HG03378 (cell line): ENCODE data around the gene CDC37L1.

Experiments used
- ATAC-seq: cut with Tn5 transposase; IDR thresholded peaks from one replicate; pipeline ENCODE4 v1.9.1; 2021; ENCODE audit warnings: mild to moderate bottlenecking, moderate library complexity; ENCODE audit not compliant: unreplicated experiment

Gene CDC37L1

DNA sequence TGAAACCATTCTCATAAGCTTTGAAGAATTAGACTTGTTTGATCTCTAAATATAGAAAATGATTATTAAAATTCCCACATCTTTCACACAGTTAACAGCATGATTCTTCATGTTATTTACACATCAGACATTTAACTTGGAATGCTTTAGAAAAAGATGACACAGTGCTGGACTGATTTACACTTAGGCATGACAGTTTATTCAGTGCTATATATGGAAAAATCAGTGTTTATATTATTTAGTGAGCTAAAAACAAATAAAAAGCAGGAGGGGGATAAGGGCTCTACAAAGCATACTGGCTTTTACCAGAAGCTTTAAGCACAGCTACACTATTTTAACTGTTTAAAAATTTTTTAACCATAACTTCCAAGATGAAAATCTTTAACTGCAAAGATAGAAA, 30.0 kb downstream of the CDC37L1 start:
- no peak for ATAC-seq

DNA sequence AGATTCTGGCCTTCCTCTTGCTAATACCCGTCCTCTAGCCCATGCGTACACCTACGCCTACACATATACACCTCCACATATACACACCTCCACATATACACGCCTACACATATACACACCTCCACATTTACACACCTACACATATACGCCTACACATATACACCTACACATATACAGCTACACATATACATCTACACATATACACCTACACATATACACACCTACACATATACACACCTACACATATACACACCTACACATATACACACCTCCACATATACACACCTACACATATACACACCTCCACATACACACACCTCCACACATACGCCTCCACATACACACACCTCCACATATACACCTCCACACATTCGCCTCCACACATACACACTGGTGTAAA, 34.5 kb downstream of the CDC37L1 start:
- no peak for ATAC-seq

DNA sequence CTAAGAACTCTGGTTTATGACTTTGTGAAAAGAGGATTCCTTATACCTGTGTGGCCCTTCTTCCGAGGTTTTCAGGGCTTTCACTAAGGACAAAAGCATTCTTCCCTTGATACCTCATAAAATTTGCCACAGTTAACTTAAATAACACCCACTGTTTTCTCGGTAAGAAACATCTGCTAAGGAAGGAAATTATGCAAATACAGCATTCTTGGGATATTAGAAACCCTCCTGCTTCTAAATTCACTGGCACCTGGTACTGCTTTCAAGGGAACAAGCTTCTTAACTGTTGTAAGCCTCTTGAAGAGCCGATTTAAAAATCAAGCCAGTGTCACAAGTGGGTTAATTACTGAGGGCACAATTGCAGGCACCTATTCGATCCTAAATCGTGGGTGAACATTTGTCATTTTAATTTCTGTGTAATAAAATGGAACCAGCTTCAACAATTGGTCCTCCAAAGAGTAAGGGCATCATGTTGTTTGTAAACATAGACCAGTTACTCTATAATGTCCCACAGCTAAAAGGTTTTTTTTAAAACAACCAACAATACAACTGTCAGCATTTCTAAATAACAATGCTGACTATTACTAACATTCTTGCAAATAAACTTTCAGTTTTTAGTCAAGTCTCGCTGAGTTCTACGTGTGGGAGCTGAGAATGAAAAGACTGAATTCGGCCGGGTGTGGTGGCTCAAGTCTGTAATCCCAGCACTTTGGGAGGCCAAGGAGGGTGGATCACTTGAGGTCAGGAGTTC, 35.1 kb downstream of the CDC37L1 start:
- ATAC-seq, result no peak

DNA sequence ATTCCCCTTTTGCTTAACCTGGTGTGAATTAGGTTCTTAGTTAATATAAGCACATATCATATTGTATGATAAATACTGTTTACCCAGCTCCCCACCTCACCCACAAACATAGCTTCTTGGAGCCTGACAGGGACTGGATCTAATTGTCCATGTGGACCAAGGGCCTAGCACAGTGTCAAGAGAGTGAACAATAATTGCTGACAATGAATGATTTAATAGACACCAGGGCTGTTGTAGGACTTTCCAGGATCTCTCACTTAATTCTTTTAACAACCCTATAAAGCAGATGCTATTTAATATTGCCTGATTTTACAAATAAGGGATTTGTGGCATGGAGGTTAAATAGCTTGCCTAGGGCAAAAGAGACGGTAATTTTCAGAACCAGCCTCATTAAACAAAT, 36.8 kb downstream of the CDC37L1 start:
- ATAC-seq, result no peak

DNA sequence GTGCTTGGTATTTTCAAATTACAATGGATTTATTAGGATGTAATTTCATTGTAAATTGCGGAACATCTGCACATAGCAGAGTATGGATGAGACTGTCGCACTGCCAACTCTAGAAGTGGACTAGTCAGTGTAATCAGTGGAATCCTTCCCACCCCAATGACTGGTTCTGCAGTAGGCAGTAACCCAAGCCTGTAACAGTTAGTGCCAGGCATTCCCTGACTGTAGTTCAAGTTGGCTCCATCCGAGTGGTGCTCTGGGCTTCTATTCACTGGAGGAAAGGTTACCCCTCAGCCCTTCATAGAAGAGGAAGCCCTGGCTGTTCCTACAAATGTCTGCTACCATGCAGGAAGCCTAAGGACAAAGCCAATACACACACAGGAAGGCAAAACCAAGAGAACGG, 38.4 kb downstream of the CDC37L1 start:
- ATAC-seq, result no peak

DNA sequence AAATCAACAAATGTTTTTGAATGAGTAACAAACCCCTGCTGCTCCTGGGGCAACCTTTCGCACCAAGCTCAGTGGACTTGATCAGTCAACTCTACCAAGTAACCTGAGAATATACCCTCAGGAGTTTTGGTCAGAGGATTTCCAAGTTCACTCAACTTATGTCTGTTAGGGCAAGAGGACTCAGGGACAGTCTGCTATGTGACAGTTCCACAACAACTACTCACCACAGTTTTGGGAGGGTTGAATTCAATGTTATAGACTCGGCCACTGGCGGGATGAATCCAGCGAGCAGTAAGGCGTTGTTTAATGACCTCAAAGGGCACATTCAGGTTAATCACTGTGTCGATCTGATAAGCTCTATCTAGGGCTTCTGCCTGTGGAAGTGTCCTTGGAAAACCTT, 39.5 kb downstream of the CDC37L1 start:
- ATAC-seq, result no peak

DNA sequence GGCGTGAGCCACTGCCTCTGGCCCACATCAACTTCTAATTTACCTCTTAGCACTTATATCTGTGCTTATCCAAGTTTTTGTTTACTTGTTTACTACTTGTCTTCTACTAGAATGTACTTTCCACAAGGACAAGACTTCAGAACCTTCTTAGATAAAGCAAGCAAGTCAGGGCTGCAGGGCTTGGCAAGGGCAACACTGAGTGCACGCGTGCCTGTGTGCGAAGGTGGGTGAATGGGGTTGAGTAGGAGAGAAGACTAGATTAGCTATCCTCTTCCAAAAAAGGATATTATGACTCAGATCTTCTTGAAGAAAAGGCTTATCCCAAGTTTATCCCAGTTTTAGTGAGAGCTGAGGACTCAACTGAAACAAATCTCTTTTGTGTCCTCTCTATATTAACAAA, 42.4 kb downstream of the CDC37L1 start:
- ATAC-seq, result no peak

DNA sequence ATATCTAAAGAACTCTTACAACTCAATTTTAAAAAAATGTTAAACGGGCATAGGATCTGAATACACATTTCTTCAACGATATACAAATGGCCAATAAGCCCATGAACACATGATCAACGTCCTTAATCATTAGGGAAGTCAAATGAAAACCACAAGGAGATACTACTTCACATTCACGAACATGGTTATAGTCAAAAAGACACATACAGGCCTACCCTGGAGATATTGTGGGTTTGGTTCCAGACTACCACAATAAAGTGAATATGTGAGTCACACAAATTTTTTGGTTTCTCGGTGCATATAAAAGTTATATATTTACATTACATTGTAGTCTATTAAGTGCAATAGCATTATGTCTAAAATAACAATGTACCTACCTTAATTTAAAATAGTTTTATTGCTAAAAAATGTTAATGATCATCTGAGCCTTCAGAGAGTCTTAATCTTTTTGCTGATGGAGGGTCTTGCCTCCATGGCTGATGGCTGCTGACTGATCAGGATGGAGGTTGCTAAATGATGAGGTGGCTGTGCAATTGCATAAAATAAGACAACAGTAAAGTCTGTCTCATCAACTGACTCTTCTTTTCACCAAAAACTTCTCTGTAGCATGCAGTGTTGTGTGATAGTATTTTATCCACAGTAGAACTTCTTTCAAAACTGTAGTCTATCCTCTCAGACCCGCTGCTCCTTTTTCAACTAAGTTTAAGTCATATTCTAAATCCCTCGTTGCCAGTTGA, 46.5 kb downstream of the CDC37L1 start:
- no peak for ATAC-seq

DNA sequence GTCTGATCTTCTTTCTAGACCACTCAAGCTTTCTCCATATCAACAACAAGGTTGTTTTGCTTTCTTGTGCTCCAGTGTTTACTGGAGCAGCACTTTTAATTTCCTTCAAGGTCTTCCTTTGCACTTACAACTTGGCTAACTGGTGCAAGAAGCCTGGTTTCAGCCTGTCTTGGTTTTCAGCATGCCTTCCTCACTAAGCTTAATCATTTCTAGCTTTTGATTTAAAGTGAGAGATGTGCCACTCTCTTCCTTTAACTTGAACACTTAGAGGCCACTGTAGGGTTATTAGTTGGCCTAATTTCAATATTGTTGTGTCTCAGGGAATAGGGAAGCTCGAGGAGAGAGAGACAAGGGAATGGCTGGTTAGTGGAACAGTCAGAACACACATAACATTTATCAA, 48.2 kb downstream of the CDC37L1 start:
- ATAC-seq, result no peak

DNA sequence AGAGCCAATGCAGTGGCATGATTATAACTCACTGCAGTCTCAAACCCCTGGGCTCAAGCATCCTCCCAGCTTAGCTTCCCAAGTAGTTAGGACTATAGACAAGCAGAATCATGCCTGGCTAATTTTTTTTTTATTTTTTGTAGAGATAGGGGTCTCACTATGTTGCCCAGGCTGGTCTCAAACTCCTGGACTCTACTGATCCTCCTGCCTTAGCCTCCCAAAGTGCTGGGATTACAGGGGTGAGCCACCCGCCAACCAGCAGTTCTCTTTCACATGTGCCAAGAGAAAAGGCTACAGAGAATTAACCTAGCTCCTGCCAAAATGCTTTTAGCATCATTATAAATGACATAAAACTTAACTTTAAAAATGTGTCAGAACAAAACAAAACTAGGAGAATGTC, 53.5 kb downstream of the CDC37L1 start:
- no peak for ATAC-seq

DNA sequence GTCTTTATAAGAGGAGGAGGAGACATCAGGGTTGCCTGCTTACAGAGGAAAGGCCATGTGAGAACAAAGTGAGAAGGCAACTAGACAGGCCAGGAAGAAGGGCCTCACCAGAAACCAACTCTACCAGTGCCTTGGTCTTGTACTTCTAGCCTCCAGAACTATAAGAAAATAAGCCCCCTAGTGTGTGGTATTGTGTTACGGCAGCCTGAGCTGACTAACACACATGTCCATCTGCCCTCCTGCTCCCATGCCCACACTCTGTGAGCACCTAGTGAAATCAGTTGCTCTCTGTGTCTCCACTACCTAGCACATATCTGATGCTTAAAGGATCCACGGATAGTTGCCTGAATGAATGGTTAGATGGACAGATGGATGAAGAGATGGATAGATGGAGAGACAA, 54.8 kb downstream of the CDC37L1 start:
- ATAC-seq, result no peak

DNA sequence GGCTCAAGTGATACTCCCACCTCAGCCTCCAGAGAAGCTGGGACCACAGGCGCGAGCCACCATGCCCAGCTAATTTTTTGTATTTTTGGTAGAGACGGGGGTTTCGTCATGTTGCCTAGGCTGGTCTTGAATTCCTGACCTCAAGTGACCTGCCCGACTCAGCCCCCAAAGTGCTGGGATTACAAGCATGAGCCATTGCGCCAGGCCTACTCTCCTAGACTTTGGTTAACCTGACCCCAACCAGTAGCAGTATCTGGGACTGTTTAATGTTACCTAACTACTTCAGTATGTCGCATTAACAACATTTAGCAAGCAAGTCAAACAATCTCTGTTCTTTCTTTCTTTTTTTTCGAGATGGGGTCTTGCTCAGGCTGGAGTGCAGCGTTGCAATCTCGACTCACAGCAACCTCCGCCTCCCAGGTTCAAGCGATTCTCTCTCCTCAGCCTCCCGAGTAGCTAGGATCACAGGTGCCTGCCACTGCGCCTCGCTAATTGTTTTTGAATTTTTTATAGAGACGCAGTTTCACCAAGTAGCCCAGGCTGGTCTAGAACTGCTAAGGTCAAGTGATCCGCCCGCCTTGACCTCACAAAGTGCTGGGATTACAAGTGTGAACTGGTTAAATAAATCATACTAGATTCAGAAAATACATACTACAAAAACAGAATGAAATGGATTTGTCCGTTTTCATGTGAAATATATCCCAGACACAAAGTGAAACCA, 59.7 kb downstream of the CDC37L1 start:
- ATAC-seq, result no peak

DNA sequence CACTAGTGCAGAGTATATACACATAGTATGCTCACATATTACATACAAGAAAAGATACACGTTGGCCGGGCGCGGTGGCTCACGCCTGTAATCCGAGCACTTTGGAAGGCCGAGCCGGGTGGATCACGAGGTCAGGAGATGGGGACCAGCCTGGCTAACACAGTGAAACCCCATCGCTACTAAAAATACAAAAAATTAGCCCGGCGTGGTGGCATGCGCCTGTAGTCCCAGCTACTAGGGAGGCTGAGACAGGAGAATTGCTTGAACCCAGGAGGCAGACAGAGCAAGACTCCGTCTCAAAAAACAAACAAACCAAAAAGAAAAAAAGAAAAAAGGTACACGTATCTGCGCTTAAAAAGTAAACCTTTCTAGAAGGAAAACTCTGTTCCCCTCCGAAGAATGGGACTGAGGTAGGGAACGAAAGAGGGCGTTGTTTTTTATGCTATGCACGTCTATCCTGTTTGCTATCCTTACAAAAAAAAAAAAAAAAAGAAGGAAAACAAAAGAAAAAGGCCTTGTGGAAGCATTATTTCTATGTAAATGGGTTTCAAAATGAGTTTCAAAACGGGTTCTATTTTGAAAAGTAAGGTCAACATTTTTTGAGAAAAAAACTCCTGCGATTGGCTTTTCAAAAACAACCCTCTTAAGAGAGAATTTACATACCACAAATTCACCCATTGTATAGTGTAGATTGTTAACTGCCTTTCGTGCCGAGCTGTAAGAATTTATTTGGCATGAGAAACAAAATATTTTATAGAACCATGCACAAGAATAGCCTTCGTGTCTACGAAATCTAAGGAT, 60.4 kb downstream of the CDC37L1 start:
- ATAC-seq, result no peak

DNA sequence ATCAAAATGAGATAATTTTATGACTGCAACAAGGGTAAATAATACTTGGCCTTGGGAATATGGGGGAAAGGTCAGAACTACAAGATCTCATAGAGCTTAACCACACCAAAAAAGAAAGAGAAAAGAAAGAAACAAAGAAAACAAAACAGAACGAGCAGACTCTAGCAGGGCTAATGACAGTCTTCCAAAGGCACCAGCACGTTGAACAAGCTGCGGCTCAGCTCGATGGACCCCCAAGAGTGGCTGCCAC, 60.9 kb downstream of the CDC37L1 start:
- ATAC-seq, result no peak

DNA sequence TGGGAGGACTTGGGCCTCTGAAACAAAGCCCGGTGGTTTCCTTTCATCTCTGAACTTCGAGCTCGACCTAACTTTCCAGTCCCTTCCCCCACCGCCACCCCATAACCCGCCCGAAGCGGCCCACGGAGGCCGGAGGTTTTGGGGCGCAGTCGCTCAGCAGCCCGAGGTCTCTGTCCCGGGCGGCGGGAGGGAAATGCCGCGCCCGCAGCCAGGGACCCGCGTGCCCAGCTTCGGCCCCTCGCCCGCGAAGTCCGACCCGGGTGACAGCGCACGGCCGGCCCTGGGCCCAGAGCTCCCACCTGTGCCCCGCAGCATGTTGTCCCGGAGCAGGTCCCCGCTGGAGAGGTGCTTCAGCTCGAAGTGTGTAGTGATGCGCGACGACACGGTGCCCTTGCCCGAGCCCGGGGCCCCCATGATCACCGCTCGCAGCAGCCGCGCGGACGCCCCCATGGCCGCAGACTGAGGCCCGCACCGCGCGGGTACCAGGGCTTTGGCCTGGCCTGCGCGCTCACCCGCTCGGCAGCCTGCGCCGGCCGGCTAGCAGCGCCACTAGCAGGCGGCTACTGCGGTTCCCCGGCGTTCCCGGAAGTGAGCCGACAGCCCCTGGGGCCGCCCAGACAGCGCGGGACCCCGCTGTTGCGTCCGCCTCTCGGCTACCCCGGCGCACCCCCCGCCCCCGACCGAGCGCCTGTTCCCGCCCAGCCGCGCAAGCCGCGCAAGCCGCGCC, 61.4 kb downstream of the CDC37L1 start, which contains the start of gene AK3:
TSS of gene AK3 (minus strand) at position 565 of the 727 bp plus-strand sequence. CDS start at position 450, 115 bp downstream.
- peak; percentile 68 for ATAC-seq

DNA sequence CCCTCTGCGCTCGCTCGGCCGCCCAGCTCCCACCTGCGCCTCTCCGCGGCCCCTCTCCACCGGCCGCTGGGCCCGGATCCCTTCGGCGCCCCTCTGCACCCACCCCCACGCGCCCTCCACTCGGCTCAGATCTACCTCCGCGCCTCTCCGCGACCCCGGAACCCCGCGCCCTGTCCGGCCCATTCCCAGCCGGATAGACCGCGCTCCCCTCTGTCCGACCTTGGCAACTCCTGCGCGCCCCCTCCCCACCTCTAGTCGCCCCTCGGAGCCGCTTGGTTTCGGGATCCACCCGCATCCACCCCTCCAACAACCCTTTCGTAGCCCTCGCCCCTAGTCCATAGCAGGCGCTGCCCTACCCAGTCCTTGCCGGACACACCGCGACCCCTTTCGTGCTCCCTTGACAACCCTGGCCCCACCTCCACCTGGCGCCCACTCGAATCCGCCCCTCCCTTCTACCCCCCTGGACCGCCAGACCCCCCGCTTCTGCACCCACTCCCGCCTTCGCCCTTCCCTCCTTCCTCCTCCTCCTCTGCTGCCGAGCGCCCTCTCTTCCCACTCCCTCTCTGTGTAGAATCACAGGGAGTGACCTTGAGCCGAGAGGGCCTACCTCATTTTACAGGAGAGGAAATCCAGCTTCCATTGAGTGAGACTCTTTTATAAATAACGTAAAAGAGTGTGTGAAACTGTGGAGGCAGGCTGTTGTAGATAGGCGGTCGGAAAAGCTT, 62.2 kb downstream of the CDC37L1 start:
- ATAC-seq, result no peak

DNA sequence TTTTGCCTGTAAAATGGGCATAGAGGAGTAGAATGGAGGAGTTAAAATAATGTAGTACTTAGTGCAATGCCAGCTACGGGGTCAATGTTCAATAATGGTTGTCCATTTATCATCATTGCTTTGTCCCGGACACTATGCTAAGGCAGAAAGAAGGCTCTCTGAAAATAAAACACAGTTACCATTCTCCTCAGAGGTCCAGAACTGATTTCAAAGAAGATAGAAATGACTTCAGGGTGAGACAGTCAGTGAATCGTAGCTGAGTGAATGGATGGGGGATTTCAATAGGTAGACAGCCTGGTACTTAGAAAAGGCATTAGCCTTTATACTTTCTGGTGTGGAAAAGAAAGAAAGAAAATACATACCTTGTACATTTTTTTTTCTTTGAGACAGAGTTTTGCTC, 62.9 kb downstream of the CDC37L1 start:
- no peak for ATAC-seq

DNA sequence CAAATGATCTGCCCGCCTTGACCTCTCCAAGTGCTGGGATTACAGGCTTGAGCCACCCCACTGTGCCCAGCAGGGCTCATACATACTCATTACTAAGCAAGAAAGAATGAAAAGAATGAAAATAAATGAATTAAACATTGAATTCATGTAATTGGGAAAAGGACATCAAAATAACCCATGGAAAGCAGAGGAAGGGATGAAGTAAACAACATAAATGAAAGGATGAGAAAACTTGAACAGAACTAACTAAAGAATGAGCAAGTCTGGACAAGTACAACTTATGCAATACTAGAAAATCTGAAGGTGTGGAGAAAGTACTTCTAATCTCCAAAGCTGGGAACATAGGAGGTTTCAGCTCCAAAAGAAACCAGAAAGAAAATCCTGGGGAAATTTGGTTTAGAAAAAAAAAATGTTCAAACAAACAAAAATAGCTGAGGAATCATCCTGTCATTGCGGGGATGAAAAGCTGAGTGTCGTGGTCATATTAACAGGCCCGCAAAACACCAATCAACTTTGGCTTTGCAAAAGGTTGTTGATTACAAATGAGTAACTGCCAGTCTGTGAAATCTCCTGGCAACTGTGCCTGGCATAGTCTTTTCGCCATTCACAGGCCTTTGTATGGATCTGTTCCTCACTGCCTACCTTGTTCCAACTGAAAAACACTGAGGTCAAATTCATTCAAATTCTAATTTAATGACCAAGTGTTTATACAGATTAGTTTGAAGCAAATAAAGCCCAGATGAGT, 63.9 kb downstream of the CDC37L1 start:
- ATAC-seq, result no peak

DNA sequence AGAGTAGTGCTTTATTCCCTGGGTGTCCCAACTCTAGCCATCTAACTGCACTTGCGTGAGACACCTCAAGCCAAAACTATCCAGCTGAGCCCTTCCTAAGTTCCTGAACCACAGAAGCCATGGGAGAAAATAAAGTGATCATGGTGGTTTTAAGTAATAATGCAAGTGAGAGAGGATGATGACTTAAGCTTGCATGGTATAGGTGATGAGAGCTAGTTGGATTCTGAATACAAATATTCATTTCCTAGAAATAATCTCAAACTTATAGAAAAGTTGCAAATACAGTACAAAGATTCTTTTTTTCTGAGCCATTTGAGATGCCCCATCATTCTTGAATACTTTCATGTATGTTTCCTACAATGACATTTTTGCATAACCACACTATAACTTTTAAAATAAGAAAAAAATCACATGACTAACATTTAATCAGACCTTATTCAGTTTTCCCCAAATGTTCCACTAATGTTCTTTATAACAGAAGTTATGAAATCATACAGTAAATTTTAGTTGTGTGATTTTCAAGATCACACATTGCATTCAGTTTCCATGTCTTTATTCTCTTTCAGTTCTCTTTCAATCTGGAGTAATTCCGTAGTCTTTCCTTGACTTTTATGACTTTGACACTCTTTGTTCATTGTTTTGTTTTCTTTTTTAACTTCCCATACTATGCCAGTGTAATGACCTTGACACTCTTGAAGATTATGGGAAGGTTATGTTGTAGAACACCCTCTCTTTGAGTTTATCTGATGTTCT, 67.1 kb downstream of the CDC37L1 start:
- no peak for ATAC-seq
